Spleen (tissue), 7 donors: ENCODE data around the gene GNAS-AS1.

Experiments
- CTCF ChIP-seq, 11 experiments: fragments of 200-600 bp in 7 of 11; fragments of 450-650 bp in 4 of 11; sonication (generic) in 4 of 11; IDR thresholded peaks in 8 of 11; conservative IDR thresholded peaks in 3 of 11; 1 replicate in 7 of 11; 2 replicates in 4 of 11; pipeline versions ENCODE4 v1.4.0 to v1.8.0; 2016 to 2021; ENCODE audit warnings: antibody characterized with exemption in 11 of 11, inconsistent platforms in 4 of 11, mild to moderate bottlenecking in 1 of 11
- POLR2AphosphoS5 ChIP-seq, 3 donors: sonication (generic); formaldehyde crosslinking; IDR thresholded peaks; one replicate each; pipeline ENCODE4 v1.5.1; 2017; ENCODE audit warnings: antibody characterized with exemption in 3 of 3
- donor health status: DM: no; HTN: no; CAD: no; lungs with moderate emphysema.
- donor health status: DM: no; HTN: no; CAD: no.
- donor health status: DM: no; HTN: no; CAD: no.

- no peak for TF ChIP-seq CTCF (IDR thresholded peaks at IDR 0.05 in 8 of 11, conservative IDR thresholded peaks at IDR 0.05 in 3 of 11)
- no peak for TF ChIP-seq POLR2AphosphoS5 (IDR thresholded peaks at IDR 0.05)
Observed at GRCh38 chr20:58843128-58843556, 7.6 kb downstream of the GNAS-AS1 start.
